HCT116 (cell line): ENCODE measurements around the gene CBFA2T2. TPM values are rescaled to one million over a fixed set of nuclear protein-coding genes. Genes with fewer than 3 reads are reported as not detected.

ENCODE experiments used
- ATAC-seq: fragments of 200-7000 bp; cut with Tn5 transposase; 2 replicates; pipeline ENCODE4 v1.9.1; 2020; ENCODE audit warnings: mild to moderate bottlenecking, moderate library complexity
- BruUV-seq: library from RNA; stranded (reverse); fragments of 400-500 nt; replicated peaks from 2 replicates; lab custom pipeline; 2021; lab: Mats Ljungman, UMichigan
- CTCF ChIA-PET: fragments of 300-600 bp; sonication (Branson Sonifier 250); formaldehyde crosslinking; loops from one replicate; lab custom pipeline; 2021; ENCODE audit warnings: antibody characterized with exemption; lab: Charles Lee
- POLR2A ChIA-PET: fragments of 300-600, 350-600 bp; sonication (Branson Sonifier 250); formaldehyde crosslinking; loops from one replicate; lab custom pipeline; 2021; ENCODE audit warnings: antibody characterized with exemption; lab: Charles Lee
- RAD21 ChIA-PET, 2 experiments: fragments of 300-600 bp; sonication (Branson Sonifier 250); formaldehyde crosslinking; loops; one replicate each; lab custom pipeline; 2023; ENCODE audit warnings: low total read pairs in 2 of 2; ENCODE audit not compliant: uncharacterized antibody in 2 of 2, unreplicated experiment in 2 of 2, low non-redundant PET in 1 of 2; lab: Charles Lee
- DNase-seq: peaks from one replicate; pipeline ENCODE4 v3.0.0-alpha.2; 2010; ENCODE audit warnings: low read depth, low spot score
- H2AFZ ChIP-seq: fragments of 200-600 bp; shearing (Covaris generic), sonication (generic); 2 replicates; pipeline ENCODE4 v1.6.1; 2017; ENCODE audit warnings: low read depth, mixed run types, mixed read lengths, antibody characterized with exemption, low read length; ENCODE audit not compliant: poor library complexity, severe bottlenecking
- H3K27ac ChIP-seq: 2 replicates; pipeline ENCODE4 v1.5.1; 2012; ENCODE audit warnings: low read depth, low read length
- H3K27me3 ChIP-seq: fragments of 200-600 bp; sonication (generic); 2 replicates; pipeline ENCODE4 v1.6.1; 2016; ENCODE audit warnings: mixed run types, low read length, mixed read lengths; ENCODE audit not compliant: insufficient read depth
- H3K36me3 ChIP-seq, 2 experiments: fragments of 200-500 bp in 1 of 2; fragments of 200-600 bp in 1 of 2; sonication (Bioruptor generic) in 1 of 2; sonication (generic) in 1 of 2; 2 replicates each; pipeline versions ENCODE4 v1.5.1 to v1.6.1; 2014 to 2016; ENCODE audit warnings: low read length in 2 of 2, inconsistent platforms in 1 of 2, mixed read lengths in 1 of 2, mixed run types in 1 of 2; ENCODE audit not compliant: insufficient read depth in 2 of 2, control insufficient read depth in 1 of 2
- H3K4me1 ChIP-seq, 2 experiments: fragments of 200-600 bp in 1 of 2; sonication (generic) in 1 of 2; 2 replicates each; pipeline versions ENCODE4 v1.5.1 to v1.6.1; 2012 to 2017; ENCODE audit warnings: low read length in 2 of 2, inconsistent platforms in 1 of 2, mild to moderate bottlenecking in 1 of 2, mixed read lengths in 1 of 2, mixed run types in 1 of 2, moderate library complexity in 1 of 2; ENCODE audit not compliant: insufficient read depth in 2 of 2, control insufficient read depth in 1 of 2
- H3K4me2 ChIP-seq: fragments of 200-600 bp; sonication (generic); 2 replicates; pipeline ENCODE4 v1.6.1; 2017; ENCODE audit warnings: mixed run types, low read length, mixed read lengths
- H3K4me3 ChIP-seq, 2 experiments: fragments of 200-600 bp in 1 of 2; sonication (generic) in 1 of 2; replicated peaks in 1 of 2; 2 replicates each; pipeline ENCODE4 v1.5.1; 2011 to 2016; ENCODE audit warnings: low read length in 2 of 2, control low read depth in 1 of 2, low read depth in 1 of 2, mild to moderate bottlenecking in 1 of 2, mixed read lengths in 1 of 2, mixed run types in 1 of 2
- H3K79me2 ChIP-seq: fragments of 200-600 bp; sonication (generic); 2 replicates; pipeline ENCODE4 v1.6.1; 2017; ENCODE audit warnings: mild to moderate bottlenecking, mixed run types, low read length, moderate library complexity, mixed read lengths; ENCODE audit not compliant: insufficient read depth
- H3K9ac ChIP-seq: fragments of 200-600 bp; sonication (generic); 2 replicates; pipeline ENCODE4 v1.6.1; 2016; ENCODE audit warnings: low read length, mixed read lengths
- H3K9me2 ChIP-seq: fragments of 200-600 bp; sonication (generic), shearing (Covaris generic); 2 replicates; pipeline ENCODE4 v1.6.1; 2017; ENCODE audit warnings: mixed run types, mild to moderate bottlenecking, moderate library complexity; ENCODE audit not compliant: insufficient read depth
- H3K9me3 ChIP-seq, 2 experiments: fragments of 200-500 bp in 1 of 2; fragments of 200-600 bp in 1 of 2; sonication (Bioruptor generic) in 1 of 2; sonication (generic) in 1 of 2; 2 replicates each; pipeline ENCODE4 v1.6.1; 2014 to 2017; ENCODE audit warnings: low read length in 2 of 2, mixed read lengths in 2 of 2, inconsistent platforms in 1 of 2, low read depth in 1 of 2, mild to moderate bottlenecking in 1 of 2, mixed run types in 1 of 2, moderate library complexity in 1 of 2; ENCODE audit not compliant: control insufficient read depth in 1 of 2, insufficient read depth in 1 of 2
- H4K20me1 ChIP-seq: fragments of 200-600 bp; sonication (generic), shearing (Covaris generic); 2 replicates; pipeline ENCODE4 v1.6.1; 2017; ENCODE audit warnings: mixed run types, mild to moderate bottlenecking, moderate library complexity; ENCODE audit not compliant: insufficient read depth
- CBX3 ChIP-seq: IDR thresholded peaks from 2 replicates; pipeline ENCODE4 v1.6.1; 2012; ENCODE audit warnings: low read depth
- CEBPB ChIP-seq: IDR thresholded peaks from 2 replicates; pipeline ENCODE4 v1.6.1; 2012; ENCODE audit warnings: low read depth
- EGR1 ChIP-seq: IDR thresholded peaks from 2 replicates; pipeline ENCODE4 v1.6.1; 2012; ENCODE audit warnings: low read depth
- ELF1 ChIP-seq: IDR thresholded peaks from 2 replicates; pipeline ENCODE4 v1.6.1; 2012; ENCODE audit warnings: low read depth, borderline replicate concordance
- FOSL1 ChIP-seq: IDR thresholded peaks from 2 replicates; pipeline ENCODE4 v1.6.1; 2012; ENCODE audit warnings: low read depth
- JUND ChIP-seq: IDR thresholded peaks from 2 replicates; pipeline ENCODE4 v1.6.1; 2012
- POLR2A ChIP-seq: IDR thresholded peaks from 2 replicates; pipeline ENCODE4 v1.7.0; 2011; ENCODE audit warnings: borderline replicate concordance; ENCODE audit not compliant: insufficient read depth, insufficient read length; ENCODE audit errors: extremely low read depth
- SIN3A ChIP-seq: IDR thresholded peaks from 2 replicates; pipeline ENCODE4 v1.6.1; 2012; ENCODE audit warnings: low read depth
- SP1 ChIP-seq: IDR thresholded peaks from 2 replicates; pipeline ENCODE4 v1.6.1; 2012; ENCODE audit warnings: low read depth
- SRF ChIP-seq: IDR thresholded peaks from 2 replicates; pipeline ENCODE4 v1.6.1; 2012; ENCODE audit warnings: low read depth
- TCF7L2 ChIP-seq: IDR thresholded peaks from 2 replicates; pipeline ENCODE4 v1.7.0; 2011; ENCODE audit warnings: borderline replicate concordance, inconsistent platforms; ENCODE audit not compliant: insufficient read depth, insufficient read length; ENCODE audit errors: extremely low read depth
- YY1 ChIP-seq: IDR thresholded peaks from 2 replicates; pipeline ENCODE4 v1.6.1; 2011; ENCODE audit warnings: low read length, low read depth, moderate library complexity, mild to moderate bottlenecking; ENCODE audit not compliant: insufficient replicate concordance; ENCODE audit errors: extremely low read depth
- ZNF274 ChIP-seq: fragments of 200-500 bp; sonication (Bioruptor generic); IDR thresholded peaks from 2 replicates; pipeline ENCODE4 v1.6.1; 2014; ENCODE audit warnings: mild to moderate bottlenecking, low read depth, low read length, inconsistent platforms
- intact Hi-C: fragments of 100-400 bp; cut with micrococcal nuclease; formaldehyde crosslinking; loops from 2 replicates; pipeline ENCODE4 v1.10.0; 2022
- total RNA-seq: library from RNA; stranded (reverse); gene quantifications from one replicate; pipeline ENCODE4 v1.2.1, GENCODE V29; 2021; ENCODE audit not compliant: unreplicated experiment
- TF ChIP-seq, protein P1 (sequence below): IDR thresholded peaks from 2 replicates; pipeline ENCODE4 v1.6.1; 2012
- TF ChIP-seq, protein P2 (sequence below): IDR thresholded peaks from 2 replicates; pipeline ENCODE4 v1.6.1; 2012; ENCODE audit warnings: low read depth

The CBFA2T2 gene
- total RNA-seq, 1 experiment from 2014 or later = 8.0 TPM

DNA sequence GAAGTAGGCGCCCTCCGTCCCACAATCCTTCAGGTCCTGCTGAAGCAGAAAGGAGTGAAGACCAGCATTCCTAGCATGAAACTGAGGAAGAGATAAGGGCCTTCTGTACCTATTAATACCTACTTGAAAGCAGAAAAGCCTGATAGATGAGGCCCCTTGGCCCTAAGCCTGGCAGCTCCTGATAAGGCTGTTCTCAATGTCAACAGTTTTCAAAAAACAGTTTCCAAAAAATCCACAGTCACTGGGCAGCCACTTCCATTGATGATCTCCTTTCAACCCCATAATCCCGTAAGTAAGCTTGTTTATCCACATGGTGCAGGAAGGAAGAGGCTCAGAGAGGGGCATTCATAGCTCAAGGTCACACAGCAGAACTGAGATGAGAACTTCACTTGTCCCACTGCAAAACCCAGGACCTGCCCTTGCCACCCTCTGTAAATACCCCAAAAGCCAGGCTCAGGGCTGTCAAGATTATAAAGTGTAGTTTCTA, 199.1 kb downstream of the CBFA2T2 start:
- no peaks in the 10 kb centered on the region for H3K27me3 ChIP-seq
- no peaks in the 10 kb centered on the region for H3K9me3 ChIP-seq
- POLR2A ChIA-PET = no interaction called here
- intact Hi-C loops = no loop called here
- peaks cover 16% of the 10 kb centered on the region for H3K79me2 ChIP-seq
- H3K9me2 ChIP-seq = no peaks in the 10 kb centered on the region
- no peaks in the 10 kb centered on the region for H3K36me3 ChIP-seq
- TF ChIP-seq ZNF274 = no peak
- TF ChIP-seq SP1 = no peak
- TF ChIP-seq FOSL1 = no peak
- TF ChIP-seq ELF1 = no peak
- TF ChIP-seq SRF = no peak
- no peak for TF ChIP-seq JUND
- TF ChIP-seq SIN3A = no peak
- TF ChIP-seq, protein P1, sequence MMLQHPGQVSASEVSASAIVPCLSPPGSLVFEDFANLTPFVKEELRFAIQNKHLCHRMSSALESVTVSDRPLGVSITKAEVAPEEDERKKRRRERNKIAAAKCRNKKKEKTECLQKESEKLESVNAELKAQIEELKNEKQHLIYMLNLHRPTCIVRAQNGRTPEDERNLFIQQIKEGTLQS = no peak
- TF ChIP-seq CBX3 = no peak
- TF ChIP-seq CEBPB = no peak
- TF ChIP-seq, protein P2, sequence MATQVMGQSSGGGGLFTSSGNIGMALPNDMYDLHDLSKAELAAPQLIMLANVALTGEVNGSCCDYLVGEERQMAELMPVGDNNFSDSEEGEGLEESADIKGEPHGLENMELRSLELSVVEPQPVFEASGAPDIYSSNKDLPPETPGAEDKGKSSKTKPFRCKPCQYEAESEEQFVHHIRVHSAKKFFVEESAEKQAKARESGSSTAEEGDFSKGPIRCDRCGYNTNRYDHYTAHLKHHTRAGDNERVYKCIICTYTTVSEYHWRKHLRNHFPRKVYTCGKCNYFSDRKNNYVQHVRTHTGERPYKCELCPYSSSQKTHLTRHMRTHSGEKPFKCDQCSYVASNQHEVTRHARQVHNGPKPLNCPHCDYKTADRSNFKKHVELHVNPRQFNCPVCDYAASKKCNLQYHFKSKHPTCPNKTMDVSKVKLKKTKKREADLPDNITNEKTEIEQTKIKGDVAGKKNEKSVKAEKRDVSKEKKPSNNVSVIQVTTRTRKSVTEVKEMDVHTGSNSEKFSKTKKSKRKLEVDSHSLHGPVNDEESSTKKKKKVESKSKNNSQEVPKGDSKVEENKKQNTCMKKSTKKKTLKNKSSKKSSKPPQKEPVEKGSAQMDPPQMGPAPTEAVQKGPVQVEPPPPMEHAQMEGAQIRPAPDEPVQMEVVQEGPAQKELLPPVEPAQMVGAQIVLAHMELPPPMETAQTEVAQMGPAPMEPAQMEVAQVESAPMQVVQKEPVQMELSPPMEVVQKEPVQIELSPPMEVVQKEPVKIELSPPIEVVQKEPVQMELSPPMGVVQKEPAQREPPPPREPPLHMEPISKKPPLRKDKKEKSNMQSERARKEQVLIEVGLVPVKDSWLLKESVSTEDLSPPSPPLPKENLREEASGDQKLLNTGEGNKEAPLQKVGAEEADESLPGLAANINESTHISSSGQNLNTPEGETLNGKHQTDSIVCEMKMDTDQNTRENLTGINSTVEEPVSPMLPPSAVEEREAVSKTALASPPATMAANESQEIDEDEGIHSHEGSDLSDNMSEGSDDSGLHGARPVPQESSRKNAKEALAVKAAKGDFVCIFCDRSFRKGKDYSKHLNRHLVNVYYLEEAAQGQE = no peak
- TF ChIP-seq POLR2A = no peak
- no peak for TF ChIP-seq TCF7L2
- TF ChIP-seq EGR1 = no peak
- no peak for TF ChIP-seq YY1
- no peak overlapping the region for H3K4me3 ChIP-seq
- DNase-seq = no peak
- no peak overlapping the region for H2AFZ ChIP-seq
- BruUV-seq = no TSS peak
- no peaks in the 10 kb centered on the region for H4K20me1 ChIP-seq
- no peak overlapping the region for H3K9ac ChIP-seq
- H3K4me2 ChIP-seq = no peak overlapping the region
- no peak overlapping the region for H3K27ac ChIP-seq
- CTCF ChIA-PET = no interaction called here
- peaks cover 13 to 32% of the 10 kb centered on the region in 2 experiments for H3K4me1 ChIP-seq
- no peak for ATAC-seq
- RAD21 ChIA-PET = no interaction called here
